Measurements from ENCODE around the gene MSANTD4.

The MSANTD4 gene

GRCh38 chr11:105968021-105968697, 53.9 kb downstream of the MSANTD4 start:
- Histone ChIP-seq H3K9ac (ENCODE audit: insufficient read length) (no peak overlapping the region), H3K4me3 (no peak overlapping the region), H3K27ac (no peak overlapping the region), H3K36me3 (ENCODE audit: insufficient read depth, low read length) (no peaks in the 10 kb centered on the region), H3K9me3 (ENCODE audit: low read depth, low read length) (no peaks in the 10 kb centered on the region)
- TF ChIP-seq POLR2AphosphoS5 (IDR thresholded peaks at IDR 0.05; ENCODE audit: borderline replicate concordance, low read depth, low read length) (no peak), EZH2 (IDR thresholded peaks at IDR 0.05) (no peak), FOXP2 (optimal IDR thresholded peaks at IDR 0.05; ENCODE audit: control extremely low read depth, extremely low read length, insufficient read depth) (no peak)
- DNase-seq (ENCODE audit: low read depth, low spot score), result no peak

DNA sequence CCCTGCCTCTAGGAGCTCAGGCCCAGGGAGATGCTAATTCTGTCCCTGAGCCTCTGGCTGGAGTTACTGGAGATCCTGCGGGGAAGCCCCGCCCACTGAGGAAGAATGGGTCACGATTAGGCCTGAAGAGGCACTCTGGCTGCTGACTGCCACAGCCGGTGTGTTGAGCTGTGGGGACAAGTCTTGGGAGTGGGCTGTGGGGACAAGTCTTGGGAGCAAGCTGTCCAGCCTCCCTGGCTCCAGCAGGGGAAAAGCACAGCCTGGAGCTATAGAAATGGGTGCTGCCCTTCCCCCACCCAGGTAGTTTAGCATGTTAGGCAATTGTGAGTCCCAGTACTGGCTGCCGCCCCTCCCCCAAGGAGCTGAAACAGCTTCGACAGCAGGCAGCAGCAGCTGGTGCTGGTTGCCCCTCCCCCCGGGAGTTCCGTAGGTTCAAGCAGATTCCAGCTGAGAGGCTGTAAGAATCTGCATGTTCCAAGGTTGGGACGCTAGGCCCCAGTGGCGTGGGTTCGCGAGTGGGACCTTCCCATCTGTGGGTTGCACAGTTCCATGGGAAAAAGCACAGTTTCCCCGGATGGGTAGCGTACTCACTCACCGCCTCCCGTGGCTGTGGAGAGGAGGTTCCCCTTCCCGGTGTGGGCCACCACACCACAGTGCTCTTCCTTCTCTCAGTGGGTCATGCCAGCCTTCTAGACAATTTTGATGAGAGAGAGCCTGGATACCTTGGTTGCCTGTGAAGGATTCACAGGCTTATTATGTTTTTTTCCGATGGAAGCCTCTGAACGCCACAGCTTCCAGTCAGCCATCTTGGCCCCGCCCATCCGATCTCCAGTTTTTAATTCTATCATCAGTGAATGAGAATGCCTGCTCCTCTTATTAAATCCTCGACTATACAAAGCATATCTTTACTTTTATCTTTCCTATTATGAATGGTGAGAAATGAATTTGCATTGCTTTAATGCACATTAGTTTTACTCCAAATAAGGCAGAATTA, 61.5 kb downstream of the MSANTD4 start:
- H3K27ac ChIP-seq, result no peak overlapping the region

More for the DNA sequence above, 61.5 kb downstream of the MSANTD4 start:
- H3K9me3 ChIP-seq (ENCODE audit: low read depth, low read length), result no peaks in the 10 kb centered on the region
- no peak overlapping the region for H3K9ac ChIP-seq (ENCODE audit: insufficient read length)
- no peak for DNase-seq (ENCODE audit: low read depth, low spot score)
- H3K4me3 ChIP-seq, result no peak overlapping the region
- no peak for TF ChIP-seq POLR2AphosphoS5 (IDR thresholded peaks at IDR 0.05; ENCODE audit: borderline replicate concordance, low read depth, low read length)
- no peak for TF ChIP-seq FOXP2 (optimal IDR thresholded peaks at IDR 0.05; ENCODE audit: control extremely low read depth, extremely low read length, insufficient read depth)
- TF ChIP-seq EZH2 (IDR thresholded peaks at IDR 0.05), result no peak
- no peaks in the 10 kb centered on the region for H3K36me3 ChIP-seq (ENCODE audit: insufficient read depth, low read length)

Measured in SK-N-MC (cell line).